ENCODE measurements around the gene UBE2B. TPM values are rescaled to one million over a fixed set of nuclear protein-coding genes. Genes with fewer than 3 reads are reported as not detected.

The UBE2B gene
- polyA plus RNA-seq, 1 of the 3 experiments (the other 2 are of a cell fraction) = 24.3 TPM

DNA sequence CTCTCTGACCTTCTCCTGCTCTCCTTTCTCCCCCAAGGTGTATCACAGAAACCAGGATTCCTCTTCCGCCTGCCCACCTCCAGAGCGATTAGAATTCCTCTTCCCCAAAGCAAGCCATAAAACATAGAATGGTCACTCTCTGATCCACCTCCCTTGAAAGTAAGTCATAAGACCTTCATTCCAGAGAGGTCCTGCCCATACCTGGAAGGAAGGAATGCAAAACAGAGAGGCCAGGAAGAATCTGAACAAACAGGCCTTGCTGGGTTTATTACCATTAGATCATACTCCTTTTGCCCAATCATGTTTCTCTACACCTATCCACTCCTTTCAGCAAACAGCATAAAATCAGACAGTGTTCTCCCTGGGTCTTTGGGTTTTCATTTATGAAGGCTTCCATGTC, 25.4 kb upstream of the UBE2B start:
- POLR2A ChIA-PET = no interaction called here
- no peak for DNase-seq
- TF ChIP-seq MXI1 (IDR thresholded peaks at IDR 0.05; ENCODE audit: low read depth, low read length) (no peak), IRF3 (IDR thresholded peaks at IDR 0.05; ENCODE audit: low read depth, low read length) (no peak), RAD21 (IDR thresholded peaks at IDR 0.05; ENCODE audit: low read length) (no peak), NRF1 (IDR thresholded peaks at IDR 0.05; ENCODE audit: low read depth, low read length) (no peak), EP300 (IDR thresholded peaks at IDR 0.05; ENCODE audit: borderline replicate concordance in 1 of 2, low read depth in 1 of 2, low read length in 1 of 2) (no peak), TEAD4 (IDR thresholded peaks at IDR 0.05; ENCODE audit: borderline replicate concordance, insufficient read depth) (no peak), TAF1 (IDR thresholded peaks at IDR 0.05; ENCODE audit: borderline replicate concordance, low read depth, low read length) (no peak)
- TF ChIP-seq, protein P1, sequence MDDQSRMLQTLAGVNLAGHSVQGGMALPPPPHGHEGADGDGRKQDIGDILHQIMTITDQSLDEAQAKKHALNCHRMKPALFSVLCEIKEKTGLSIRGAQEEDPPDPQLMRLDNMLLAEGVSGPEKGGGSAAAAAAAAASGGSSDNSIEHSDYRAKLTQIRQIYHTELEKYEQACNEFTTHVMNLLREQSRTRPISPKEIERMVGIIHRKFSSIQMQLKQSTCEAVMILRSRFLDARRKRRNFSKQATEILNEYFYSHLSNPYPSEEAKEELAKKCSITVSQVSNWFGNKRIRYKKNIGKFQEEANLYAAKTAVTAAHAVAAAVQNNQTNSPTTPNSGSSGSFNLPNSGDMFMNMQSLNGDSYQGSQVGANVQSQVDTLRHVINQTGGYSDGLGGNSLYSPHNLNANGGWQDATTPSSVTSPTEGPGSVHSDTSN (IDR thresholded peaks at IDR 0.05) = no peak
- no peaks in the 10 kb centered on the region for H3K9me2 ChIP-seq
- H3K4me3 ChIP-seq (ENCODE audit: low read depth in 2 of 2, low read length in 1 of 2) = no peak overlapping the region
- no peaks in the 10 kb centered on the region for H3K4me1 ChIP-seq (ENCODE audit: control insufficient read depth in 1 of 2, insufficient read depth in 2 of 2, low read depth in 1 of 2, low read length in 1 of 2)
- H3F3A ChIP-seq (replicated peaks; ENCODE audit: insufficient read depth) = no peaks in the 10 kb centered on the region
- H2AFZ ChIP-seq (ENCODE audit: low read depth) = no peak overlapping the region
- no peak overlapping the region for H3K4me2 ChIP-seq
- 100% methylated on average over 2 of the region's 2 CpGs for WGBS (ENCODE audit: low lambda C conversion rate)
- H3K27ac ChIP-seq (ENCODE audit: low read depth in 2 of 2, low read length in 1 of 2) = no peak overlapping the region
- H3K79me2 ChIP-seq (ENCODE audit: insufficient read depth) = no peaks in the 10 kb centered on the region
- H3K9me3 ChIP-seq = no peaks in the 10 kb centered on the region
- H3K27me3 ChIP-seq (ENCODE audit: insufficient read depth) = no peaks in the 10 kb centered on the region
- CTCF ChIA-PET = no interaction called here
- no peaks in the 10 kb centered on the region for H4K20me1 ChIP-seq (ENCODE audit: insufficient read depth)
- H3K9ac ChIP-seq = no peak overlapping the region
- peaks cover 0 to under 1% of the 10 kb centered on the region in 2 experiments for H3K36me3 ChIP-seq (replicated peaks in 1 of 2; ENCODE audit: control insufficient read depth in 1 of 2, insufficient read depth in 2 of 2, low read length in 1 of 2)

- Histone ChIP-seq H3K27me3 (ENCODE audit: insufficient read depth) (no peaks in the 10 kb centered on the region), H3K4me3 (ENCODE audit: low read depth in 2 of 2, low read length in 1 of 2) (no peak overlapping the region), H3K4me2 (no peak overlapping the region), H3K4me1 (ENCODE audit: control insufficient read depth in 1 of 2, insufficient read depth in 2 of 2, low read depth in 1 of 2, low read length in 1 of 2) (no peaks in the 10 kb centered on the region), H3K9me2 (no peaks in the 10 kb centered on the region), H3K36me3 (replicated peaks in 1 of 2; ENCODE audit: control insufficient read depth in 1 of 2, insufficient read depth in 2 of 2, low read length in 1 of 2) (no peaks in the 10 kb centered on the region), H3K9me3 (no peaks in the 10 kb centered on the region), H4K20me1 (ENCODE audit: insufficient read depth) (no peaks in the 10 kb centered on the region), H3F3A (replicated peaks; ENCODE audit: insufficient read depth) (no peaks in the 10 kb centered on the region), H2AFZ (ENCODE audit: low read depth) (no peak overlapping the region), H3K27ac (ENCODE audit: low read depth in 2 of 2, low read length in 1 of 2) (no peak overlapping the region), H3K79me2 (ENCODE audit: insufficient read depth) (no peaks in the 10 kb centered on the region), H3K9ac (no peak overlapping the region)
- TF ChIP-seq SMC3 (IDR thresholded peaks at IDR 0.05; ENCODE audit: low read depth, low read length) (no peak), CHD2 (IDR thresholded peaks at IDR 0.05; ENCODE audit: low read length, partially characterized antibody) (no peak), RCOR1 (IDR thresholded peaks at IDR 0.05; ENCODE audit: low read length) (no peak), JUND (IDR thresholded peaks at IDR 0.05) (no peak)
- ChIA-PET CTCF (interaction anchor here (1.3 kb wide), 2 partner anchors 10 to 238 kb away, joined by 3 read pairs; no protein-coding TSS in a partner anchor), POLR2A (no interaction called here)
- WGBS (ENCODE audit: low lambda C conversion rate) = 99% methylated on average over 4 of the region's 4 CpGs
- DNase-seq = no peak
Measured at GRCh38 chr5:134349463-134349862, 21.9 kb upstream of the UBE2B start.
